Right atrium auricular region (tissue), 2 donors: ENCODE results near the gene RYR3. TPM values are rescaled to one million over a fixed set of nuclear protein-coding genes. Genes with fewer than 3 reads are reported as not detected.

Experiments used
- DNase-seq: peaks from one replicate; pipeline ENCODE4 v3.0.0-alpha.2; 2019; ENCODE audit warnings: low spot score
- H3K27ac ChIP-seq, 2 donors: fragments of 200-600 bp; sonication (generic); 1 replicate in 1 of 2; 2 replicates in 1 of 2; pipeline ENCODE4 v1.5.1; 2016 to 2019
- H3K27me3 ChIP-seq, 2 donors: fragments of 200-600 bp; sonication (generic); one replicate each; pipeline versions ENCODE4 v1.5.1 to v1.6.0; 2017 to 2019
- H3K36me3 ChIP-seq: fragments of 200-600 bp; sonication (generic); one replicate; pipeline ENCODE4 v1.5.1; 2016
- H3K4me1 ChIP-seq, 2 donors: fragments of 200-600 bp; sonication (generic); one replicate each; pipeline versions ENCODE4 v1.5.1 to v1.6.0; 2017 to 2019
- H3K4me3 ChIP-seq, 2 donors: fragments of 200-600 bp; sonication (generic); 1 replicate in 1 of 2; 2 replicates in 1 of 2; pipeline ENCODE4 v1.5.1; 2017 to 2019; ENCODE audit warnings: mild to moderate bottlenecking in 1 of 2, moderate library complexity in 1 of 2
- H3K9me3 ChIP-seq, 2 donors: fragments of 200-600 bp; sonication (generic); one replicate each; pipeline ENCODE4 v1.5.1; 2019
- total RNA-seq, 2 donors: library from RNA; depleted of rRNA; stranded (reverse); fragments of >200 nt; gene quantifications; one replicate each; pipeline ENCODE4 v1.1.0, GENCODE V29; 2016
- TF ChIP-seq, protein P1 (sequence below), 2 donors: fragments of 200-600 bp; sonication (generic); IDR thresholded peaks; one replicate each; pipeline ENCODE4 v1.5.1; 2019; ENCODE audit warnings: antibody characterized with exemption in 2 of 2

RYR3 gene
- total RNA-seq, 2 donors from 2014 or later = 0.08 to 0.11 TPM

DNA sequence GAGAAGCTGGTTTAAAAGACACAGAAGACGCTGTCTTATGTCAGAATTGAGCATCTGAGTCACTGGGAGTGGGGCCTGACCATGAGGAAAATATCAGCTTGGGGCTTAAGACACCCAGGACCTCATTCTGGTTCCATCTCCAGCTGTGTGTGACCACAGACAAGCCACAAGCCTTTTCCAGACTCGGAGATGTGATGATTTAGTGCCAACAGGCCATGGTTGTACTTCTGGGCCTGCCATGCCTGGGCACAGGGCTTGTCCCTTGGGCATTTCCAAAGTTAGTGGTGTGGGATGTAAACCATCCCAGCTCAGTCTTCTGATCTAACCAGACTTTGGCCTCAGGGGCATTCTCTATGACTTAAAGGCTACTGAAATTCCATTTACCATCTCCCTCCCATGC is 269.8 kb downstream of the RYR3 start:
- TF ChIP-seq, protein P1, sequence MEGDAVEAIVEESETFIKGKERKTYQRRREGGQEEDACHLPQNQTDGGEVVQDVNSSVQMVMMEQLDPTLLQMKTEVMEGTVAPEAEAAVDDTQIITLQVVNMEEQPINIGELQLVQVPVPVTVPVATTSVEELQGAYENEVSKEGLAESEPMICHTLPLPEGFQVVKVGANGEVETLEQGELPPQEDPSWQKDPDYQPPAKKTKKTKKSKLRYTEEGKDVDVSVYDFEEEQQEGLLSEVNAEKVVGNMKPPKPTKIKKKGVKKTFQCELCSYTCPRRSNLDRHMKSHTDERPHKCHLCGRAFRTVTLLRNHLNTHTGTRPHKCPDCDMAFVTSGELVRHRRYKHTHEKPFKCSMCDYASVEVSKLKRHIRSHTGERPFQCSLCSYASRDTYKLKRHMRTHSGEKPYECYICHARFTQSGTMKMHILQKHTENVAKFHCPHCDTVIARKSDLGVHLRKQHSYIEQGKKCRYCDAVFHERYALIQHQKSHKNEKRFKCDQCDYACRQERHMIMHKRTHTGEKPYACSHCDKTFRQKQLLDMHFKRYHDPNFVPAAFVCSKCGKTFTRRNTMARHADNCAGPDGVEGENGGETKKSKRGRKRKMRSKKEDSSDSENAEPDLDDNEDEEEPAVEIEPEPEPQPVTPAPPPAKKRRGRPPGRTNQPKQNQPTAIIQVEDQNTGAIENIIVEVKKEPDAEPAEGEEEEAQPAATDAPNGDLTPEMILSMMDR (IDR thresholded peaks at IDR 0.05) = no peak
- H3K36me3 ChIP-seq = no peaks in the 10 kb centered on the region
- H3K9me3 ChIP-seq = no peaks in the 10 kb centered on the region
- H3K27ac ChIP-seq = no peak overlapping the region
- no peaks in the 10 kb centered on the region for H3K27me3 ChIP-seq
- no peak for DNase-seq
- H3K4me3 ChIP-seq = no peak overlapping the region
- no peaks in the 10 kb centered on the region for H3K4me1 ChIP-seq

DNA sequence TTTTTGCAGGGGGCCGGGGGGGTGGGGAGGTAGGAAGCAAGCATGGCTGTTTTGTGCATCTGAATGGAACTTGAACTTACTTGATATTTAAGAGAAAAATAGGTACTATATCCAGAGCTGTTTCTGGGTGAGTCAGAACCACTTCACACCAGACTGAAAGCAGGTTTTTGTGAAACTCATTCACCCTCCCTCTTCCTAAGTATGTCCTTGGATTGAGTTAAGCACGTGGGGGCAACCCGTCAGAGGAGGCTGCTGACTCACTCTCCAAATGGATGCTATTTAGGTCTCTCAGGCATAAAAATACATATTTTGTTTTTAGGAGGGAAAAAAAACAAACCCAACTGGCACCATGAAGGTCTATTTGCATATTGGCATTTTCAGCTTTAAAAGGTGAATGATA is 270.3 kb downstream of the RYR3 start:
- DNase-seq = no peak
- Histone ChIP-seq H3K9me3 (no peaks in the 10 kb centered on the region), H3K27me3 (no peaks in the 10 kb centered on the region), H3K36me3 (no peaks in the 10 kb centered on the region), H3K4me3 (no peak overlapping the region), H3K27ac (no peak overlapping the region), H3K4me1 (no peaks in the 10 kb centered on the region)
- TF ChIP-seq, protein P1 (IDR thresholded peaks at IDR 0.05) = no peak

DNA sequence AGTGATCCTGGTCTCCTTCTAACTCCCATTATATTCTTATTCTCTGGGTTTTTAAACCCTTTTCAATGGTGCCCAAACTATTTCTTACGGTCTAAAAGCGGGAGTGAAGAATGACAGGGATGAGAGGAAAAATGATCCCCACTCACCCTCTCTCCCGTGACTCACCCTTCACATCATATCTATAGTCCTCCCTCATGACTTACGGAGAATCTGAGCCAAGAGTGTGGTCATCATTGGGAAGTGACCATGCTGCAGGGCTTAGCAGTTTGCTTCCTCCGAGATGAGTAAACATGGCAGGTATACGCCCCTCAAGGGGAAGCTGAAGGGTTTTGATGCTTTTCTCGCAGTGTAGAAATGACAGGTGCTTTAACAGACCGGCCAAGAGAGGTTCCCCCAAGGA is 274.0 kb downstream of the RYR3 start:
- H3K36me3 ChIP-seq = no peaks in the 10 kb centered on the region
- no peak for DNase-seq
- TF ChIP-seq, protein P1 (IDR thresholded peaks at IDR 0.05) = no peak
- no peak overlapping the region for H3K27ac ChIP-seq
- H3K9me3 ChIP-seq = no peaks in the 10 kb centered on the region
- H3K4me1 ChIP-seq = no peaks in the 10 kb centered on the region
- no peaks in the 10 kb centered on the region for H3K27me3 ChIP-seq
- H3K4me3 ChIP-seq = no peak overlapping the region

DNA sequence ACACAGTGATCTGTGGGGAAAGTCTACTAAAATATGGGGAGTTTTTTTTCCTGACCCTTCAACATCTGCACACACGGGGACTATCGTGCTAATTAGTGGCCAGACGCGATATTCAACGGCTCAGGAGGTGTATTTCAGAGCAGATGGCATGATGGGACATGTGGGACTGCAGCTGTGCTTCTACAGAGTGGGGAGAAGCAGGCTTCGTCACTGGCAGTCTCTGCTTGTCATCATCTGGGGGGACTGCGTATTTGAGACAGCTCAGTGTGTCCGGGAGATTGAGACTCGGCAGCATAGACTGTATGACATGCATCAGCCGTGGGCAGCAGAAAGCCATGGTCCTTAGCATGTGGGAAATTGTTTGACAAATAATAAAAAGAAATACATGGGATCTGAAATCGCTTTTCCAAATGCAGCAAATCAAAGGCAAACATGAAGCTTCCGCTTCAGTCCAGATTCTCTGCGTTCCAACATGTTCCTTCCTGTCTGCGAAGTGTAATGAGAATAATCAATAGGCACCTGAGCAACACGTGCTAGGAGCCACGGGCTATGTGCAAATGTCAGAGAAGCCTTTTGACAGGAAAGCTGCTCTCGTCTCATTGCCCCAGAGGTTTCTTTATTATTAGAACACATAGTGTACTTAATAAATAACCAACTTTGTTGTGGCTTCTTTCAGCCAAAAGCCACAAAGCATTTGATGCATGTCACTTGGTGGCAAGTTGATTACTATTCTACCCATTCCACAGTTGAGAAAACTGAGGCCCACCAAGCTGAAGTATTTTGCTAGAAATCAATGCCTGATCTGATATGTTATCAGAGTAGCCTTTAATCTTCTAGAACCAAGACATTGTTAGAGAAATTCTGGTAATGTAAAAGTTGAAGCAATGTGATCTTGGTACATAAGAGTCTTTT is 276.3 kb downstream of the RYR3 start:
- Histone ChIP-seq H3K9me3 (no peaks in the 10 kb centered on the region), H3K36me3 (no peaks in the 10 kb centered on the region), H3K4me1 (no peaks in the 10 kb centered on the region), H3K27me3 (no peaks in the 10 kb centered on the region), H3K4me3 (no peak overlapping the region), H3K27ac (no peak overlapping the region)
- TF ChIP-seq, protein P1 (IDR thresholded peaks at IDR 0.05) = no peak
- DNase-seq = no peak

DNA sequence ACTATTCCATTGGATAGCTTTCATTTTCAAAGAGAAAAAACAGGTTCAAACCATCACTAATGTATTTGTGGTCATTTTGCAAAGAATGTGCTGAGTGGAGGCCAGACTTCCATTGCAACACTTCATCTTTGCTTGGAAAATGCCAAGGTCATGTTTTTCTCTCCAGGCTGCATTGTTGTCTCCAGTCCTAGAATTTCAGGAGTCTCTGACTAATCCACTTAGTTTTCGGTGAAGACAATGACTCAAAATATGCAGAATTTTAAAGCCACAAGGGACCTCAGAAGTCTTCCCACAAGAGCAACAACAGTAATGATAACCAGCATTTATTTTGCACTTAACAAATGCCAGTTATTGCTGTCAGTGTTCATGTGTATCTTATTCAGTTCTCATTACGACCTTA is 277.0 kb downstream of the RYR3 start:
- H3K4me3 ChIP-seq = no peak overlapping the region
- no peaks in the 10 kb centered on the region for H3K9me3 ChIP-seq
- H3K27me3 ChIP-seq = no peaks in the 10 kb centered on the region
- no peaks in the 10 kb centered on the region for H3K4me1 ChIP-seq
- no peak overlapping the region for H3K27ac ChIP-seq
- no peak for DNase-seq
- H3K36me3 ChIP-seq = no peaks in the 10 kb centered on the region
- TF ChIP-seq, protein P1 (IDR thresholded peaks at IDR 0.05) = no peak
